ENCODE results near the gene SLC25A41.

The SLC25A41 gene

DNA sequence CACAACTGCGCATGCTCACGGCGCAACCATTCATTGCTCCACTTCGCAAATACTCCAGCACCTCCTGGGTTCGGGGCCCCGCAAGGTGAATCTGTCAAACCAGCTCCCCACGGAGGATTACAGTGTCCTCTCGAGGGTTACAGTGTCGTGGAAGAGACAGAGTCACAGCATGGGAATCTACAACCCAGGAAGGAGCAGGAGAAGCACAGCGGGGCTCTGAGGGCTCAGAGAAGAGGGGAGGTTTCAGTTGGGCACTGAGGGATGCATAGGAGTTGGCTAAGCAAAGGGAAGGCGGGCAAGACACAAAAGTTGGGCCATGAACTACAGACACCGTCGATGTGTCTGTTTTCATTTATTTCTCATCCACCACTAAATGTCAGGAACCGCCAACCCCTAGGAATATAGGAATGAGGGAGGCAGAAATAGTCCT is 39.6 kb downstream of the SLC25A41 start:
- H3K27me3 ChIP-seq (ENCODE audit: insufficient read depth, low read length) = no peaks in the 10 kb centered on the region
- H3K9ac ChIP-seq (ENCODE audit: low read depth, low read length) = peak overlapping the region; percentile 92; the same call in 1 of the 2 replicates
- H3K4me1 ChIP-seq (ENCODE audit: insufficient read depth, low read length) = peaks cover 4% of the 10 kb centered on the region
- H3K36me3 ChIP-seq (ENCODE audit: insufficient read depth, low read depth, low read length) = peaks cover 22% of the 10 kb centered on the region; the same call in 1 of the 2 replicates
- H3K4me3 ChIP-seq (ENCODE audit: low read length) = peak overlapping the region; percentile 98
- H3K9me3 ChIP-seq (ENCODE audit: insufficient read depth, low read depth, low read length) = no peaks in the 10 kb centered on the region
- peak overlapping the region; percentile 22 for H3K27ac ChIP-seq (ENCODE audit: low read length)

DNA sequence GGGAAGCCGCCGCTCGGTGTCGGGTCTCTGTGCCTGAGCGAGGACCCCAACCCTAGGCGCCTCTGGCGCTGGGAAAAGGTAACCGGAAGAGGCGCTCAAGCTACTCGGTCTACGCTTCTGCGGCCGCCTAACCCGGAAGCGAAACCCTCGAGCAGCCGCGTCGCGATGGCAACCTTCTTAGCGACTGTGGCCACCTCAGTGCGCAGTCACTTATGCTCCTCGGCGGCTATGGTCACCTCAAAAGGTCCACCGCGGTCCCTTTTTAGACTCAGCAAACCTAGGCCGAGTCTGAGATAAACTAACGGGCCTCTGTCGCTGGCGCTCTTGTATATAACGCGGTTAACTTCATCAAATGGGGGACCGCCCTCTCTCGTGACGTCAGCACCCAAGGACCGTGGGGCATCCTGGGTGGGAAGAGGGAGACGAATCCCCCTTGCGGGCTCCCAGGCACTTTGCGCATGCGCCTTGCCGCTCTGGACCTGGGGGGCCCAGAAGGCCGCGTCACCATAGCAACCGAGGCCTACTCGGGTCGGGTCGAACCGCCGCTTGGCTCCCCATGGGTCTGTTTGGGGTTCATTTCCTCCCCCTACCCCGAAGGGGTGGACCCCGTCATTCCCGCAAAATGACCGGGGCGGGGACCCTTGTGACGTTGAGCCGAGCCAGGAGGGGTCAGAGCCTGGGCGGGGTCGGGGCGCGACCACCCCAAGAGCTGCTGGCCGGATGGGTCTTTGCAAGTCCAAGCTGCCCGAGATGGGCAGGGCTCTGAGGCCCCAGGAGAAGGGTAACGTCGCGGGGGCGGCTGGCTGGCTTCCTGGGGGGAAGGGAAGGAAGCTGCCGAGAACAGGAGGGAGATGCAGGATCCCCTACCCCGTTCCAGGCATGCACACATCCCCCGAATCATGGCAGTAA is 40.2 kb downstream of the SLC25A41 start, which contains the start of gene GTF2F1:
Gene GTF2F1 (minus strand): TSS at position 91 of the 909 bp plus-strand sequence. CDS start 169 bp downstream, outside the sequence.
- Histone ChIP-seq H3K27ac (ENCODE audit: low read length) (peak within 1 kb of the TSS; percentile 22), H3K9me3 (ENCODE audit: insufficient read depth, low read depth, low read length) (no peaks in the 10 kb centered on the region), H3K27me3 (ENCODE audit: insufficient read depth, low read length) (no peaks in the 10 kb centered on the region), H3K4me3 (ENCODE audit: low read length) (peak within 1 kb of the TSS; percentile 98), H3K36me3 (ENCODE audit: insufficient read depth, low read depth, low read length) (peaks cover 28% of the 10 kb centered on the region), H3K4me1 (ENCODE audit: insufficient read depth, low read length) (peaks cover 4% of the 10 kb centered on the region), H3K9ac (ENCODE audit: low read depth, low read length) (peak within 1 kb of the TSS; percentile 92)

DNA sequence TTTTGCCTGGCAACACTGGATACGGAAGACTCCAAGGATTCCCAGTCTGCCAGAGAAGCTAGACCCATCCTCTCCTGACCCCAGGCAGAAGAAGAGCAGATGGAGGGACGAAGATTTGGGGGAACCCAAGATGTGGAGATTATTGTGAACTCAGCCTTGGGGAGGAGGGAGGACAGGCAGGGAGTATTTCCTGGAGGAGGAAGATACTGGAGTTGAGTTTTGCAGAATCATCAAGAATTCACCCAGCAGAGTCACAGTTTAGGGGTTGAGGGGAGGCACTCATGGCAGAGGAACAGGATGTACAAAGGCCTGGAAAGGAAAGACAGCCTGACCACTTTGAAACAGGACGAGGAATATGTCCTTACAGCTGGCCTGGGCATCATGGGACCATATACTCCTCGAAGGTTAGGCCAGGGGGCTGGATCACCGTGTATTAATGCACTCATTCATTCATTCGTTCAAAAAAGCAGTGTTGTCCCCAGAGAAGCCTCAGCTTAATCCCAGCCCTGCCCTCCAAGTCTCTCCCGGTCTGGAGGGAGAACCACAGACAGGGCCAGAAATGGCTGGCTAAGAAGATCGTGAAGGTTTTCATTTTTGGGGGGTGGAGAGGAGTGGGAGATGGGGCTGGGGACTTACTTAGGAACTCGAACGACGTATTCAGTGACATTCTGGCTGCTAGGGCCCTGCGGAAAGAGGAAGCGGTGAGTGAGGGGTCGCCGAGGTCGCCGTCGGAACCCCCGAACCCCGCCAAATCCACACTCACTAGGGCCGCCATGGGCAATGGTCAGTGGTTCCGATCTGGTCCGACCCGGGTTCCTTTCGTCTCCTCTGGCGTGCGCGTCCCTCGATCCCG is 41.1 kb downstream of the SLC25A41 start:
- Histone ChIP-seq H3K27me3 (ENCODE audit: insufficient read depth, low read length) (no peaks in the 10 kb centered on the region), H3K4me1 (ENCODE audit: insufficient read depth, low read length) (peaks cover 4% of the 10 kb centered on the region), H3K27ac (ENCODE audit: low read length) (no peak overlapping the region), H3K4me3 (ENCODE audit: low read length) (peak overlapping the region; percentile 98), H3K9me3 (ENCODE audit: insufficient read depth, low read depth, low read length) (no peaks in the 10 kb centered on the region), H3K36me3 (ENCODE audit: insufficient read depth, low read depth, low read length) (peaks cover 37% of the 10 kb centered on the region), H3K9ac (ENCODE audit: low read depth, low read length) (peak overlapping the region; percentile 92)

DNA sequence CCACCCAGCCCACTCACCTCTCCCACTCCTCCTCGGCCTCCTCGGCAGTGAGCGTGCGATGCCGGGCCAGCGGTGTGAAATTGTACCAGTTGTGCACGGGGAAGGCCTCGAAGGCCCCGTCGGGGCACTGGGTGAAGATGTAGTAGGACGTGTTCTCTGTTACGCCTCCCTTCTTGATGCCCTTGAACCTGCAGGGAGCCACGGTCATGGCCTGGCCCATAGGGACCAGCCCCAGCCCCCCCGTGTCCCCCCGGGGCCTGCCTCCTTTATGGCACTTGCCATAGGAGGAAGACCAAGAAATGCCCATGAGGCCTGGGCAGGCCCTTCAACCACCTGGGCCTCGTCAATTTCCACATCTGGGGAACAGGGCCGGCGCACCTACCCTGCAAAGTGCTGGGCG is 46.2 kb downstream of the SLC25A41 start:
- H3K4me3 ChIP-seq (ENCODE audit: low read length) = no peak overlapping the region
- H3K4me1 ChIP-seq (ENCODE audit: insufficient read depth, low read length) = peaks cover 3% of the 10 kb centered on the region; the same call in 1 of the 2 replicates
- H3K9me3 ChIP-seq (ENCODE audit: insufficient read depth, low read depth, low read length) = no peaks in the 10 kb centered on the region
- H3K9ac ChIP-seq (ENCODE audit: low read depth, low read length) = no peak overlapping the region
- H3K36me3 ChIP-seq (ENCODE audit: insufficient read depth, low read depth, low read length) = peaks cover 80% of the 10 kb centered on the region
- H3K27ac ChIP-seq (ENCODE audit: low read length) = no peak overlapping the region
- no peaks in the 10 kb centered on the region for H3K27me3 ChIP-seq (ENCODE audit: insufficient read depth, low read length)

DNA sequence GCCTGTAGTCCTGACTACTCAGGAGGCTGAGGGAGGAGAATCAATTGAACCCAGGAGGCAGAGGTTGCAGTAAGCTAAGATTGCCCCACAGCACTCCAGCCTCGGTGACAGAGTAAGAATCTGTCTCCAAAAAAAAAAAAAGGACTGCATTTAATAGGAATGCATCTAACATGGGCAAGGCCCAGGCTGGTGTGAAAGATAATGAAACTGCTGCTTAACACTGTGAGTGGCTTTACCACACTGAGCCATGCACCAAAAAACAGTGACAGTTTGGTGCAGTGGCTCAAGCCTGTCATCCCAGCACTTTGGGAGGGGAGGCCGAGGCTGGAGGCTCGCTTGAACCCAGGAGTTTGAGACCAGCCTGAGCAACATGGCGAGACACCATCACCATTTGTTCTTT is 49.2 kb downstream of the SLC25A41 start:
- Histone ChIP-seq H3K4me3 (ENCODE audit: low read length) (no peak overlapping the region), H3K27me3 (ENCODE audit: insufficient read depth, low read length) (no peaks in the 10 kb centered on the region), H3K9ac (ENCODE audit: low read depth, low read length) (no peak overlapping the region), H3K9me3 (ENCODE audit: insufficient read depth, low read depth, low read length) (no peaks in the 10 kb centered on the region), H3K36me3 (ENCODE audit: insufficient read depth, low read depth, low read length) (peaks cover 91% of the 10 kb centered on the region), H3K27ac (ENCODE audit: low read length) (no peak overlapping the region), H3K4me1 (ENCODE audit: insufficient read depth, low read length) (no peaks in the 10 kb centered on the region)

DNA sequence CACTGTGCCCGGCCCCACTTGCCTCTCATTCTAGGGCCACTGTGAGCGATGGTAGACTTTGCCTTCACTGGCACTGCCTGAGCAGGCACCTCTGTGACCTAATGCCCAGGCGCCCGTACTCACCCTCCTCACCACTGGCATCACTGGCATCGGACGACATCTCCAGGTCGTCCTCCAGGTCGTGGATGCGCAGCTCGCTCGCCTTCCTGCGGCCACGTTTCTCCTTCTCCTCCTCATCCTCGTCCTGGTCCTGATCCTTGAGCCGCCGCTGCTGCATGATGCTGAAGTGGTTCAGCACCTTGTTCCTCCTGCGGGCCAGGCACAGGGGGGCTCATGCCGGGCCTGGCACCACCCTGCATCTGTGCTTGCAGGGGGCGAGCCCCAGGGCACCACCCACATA is 50.4 kb downstream of the SLC25A41 start:
- peaks cover 85% of the 10 kb centered on the region for H3K36me3 ChIP-seq (ENCODE audit: insufficient read depth, low read depth, low read length)
- H3K4me3 ChIP-seq (ENCODE audit: low read length) = no peak overlapping the region
- H3K9me3 ChIP-seq (ENCODE audit: insufficient read depth, low read depth, low read length) = no peaks in the 10 kb centered on the region
- no peak overlapping the region for H3K27ac ChIP-seq (ENCODE audit: low read length)
- H3K9ac ChIP-seq (ENCODE audit: low read depth, low read length) = no peak overlapping the region
- no peaks in the 10 kb centered on the region for H3K4me1 ChIP-seq (ENCODE audit: insufficient read depth, low read length)
- no peaks in the 10 kb centered on the region for H3K27me3 ChIP-seq (ENCODE audit: insufficient read depth, low read length)

DNA sequence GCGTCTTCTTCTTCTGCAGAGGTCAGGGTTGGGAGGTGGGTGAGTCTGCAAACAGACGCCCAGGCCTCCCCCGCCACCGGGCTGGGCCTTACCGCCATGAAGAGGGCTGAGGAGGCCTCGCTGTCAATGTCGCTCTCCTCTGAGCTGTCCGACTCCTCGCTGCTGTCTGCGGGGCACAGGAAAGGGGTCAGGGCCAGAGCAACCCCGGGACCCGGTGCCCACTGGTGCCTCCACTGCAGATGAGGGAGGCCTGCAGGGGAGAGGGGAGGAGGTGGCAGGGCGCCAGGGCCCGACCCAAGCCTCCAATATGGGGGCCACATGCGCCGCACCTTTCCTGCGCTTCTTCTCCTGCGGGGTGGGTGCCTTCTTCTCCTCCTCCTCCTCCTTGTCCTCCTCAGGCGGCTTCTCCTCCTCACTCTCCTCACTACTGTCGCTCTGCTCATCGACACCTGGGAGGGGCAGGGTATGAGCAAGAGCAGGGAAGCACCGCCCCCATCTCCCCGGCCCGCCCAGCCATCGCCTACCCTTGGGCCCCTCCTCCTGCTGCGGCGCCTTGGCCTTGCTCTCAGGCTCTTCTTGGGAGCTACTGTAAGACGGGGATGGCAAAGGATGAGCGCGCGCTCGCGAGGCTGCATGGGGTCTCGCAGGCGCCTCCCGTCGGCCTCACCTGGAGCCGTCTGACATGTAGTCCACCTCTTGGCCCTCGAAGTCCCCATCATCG is 52.4 kb downstream of the SLC25A41 start:
- Histone ChIP-seq H3K27ac (ENCODE audit: low read length) (no peak overlapping the region), H3K4me3 (ENCODE audit: low read length) (no peak overlapping the region), H3K9me3 (ENCODE audit: insufficient read depth, low read depth, low read length) (no peaks in the 10 kb centered on the region), H3K9ac (ENCODE audit: low read depth, low read length) (no peak overlapping the region), H3K36me3 (ENCODE audit: insufficient read depth, low read depth, low read length) (peaks cover 67% of the 10 kb centered on the region), H3K27me3 (ENCODE audit: insufficient read depth, low read length) (no peaks in the 10 kb centered on the region), H3K4me1 (ENCODE audit: insufficient read depth, low read length) (no peaks in the 10 kb centered on the region)

DNA sequence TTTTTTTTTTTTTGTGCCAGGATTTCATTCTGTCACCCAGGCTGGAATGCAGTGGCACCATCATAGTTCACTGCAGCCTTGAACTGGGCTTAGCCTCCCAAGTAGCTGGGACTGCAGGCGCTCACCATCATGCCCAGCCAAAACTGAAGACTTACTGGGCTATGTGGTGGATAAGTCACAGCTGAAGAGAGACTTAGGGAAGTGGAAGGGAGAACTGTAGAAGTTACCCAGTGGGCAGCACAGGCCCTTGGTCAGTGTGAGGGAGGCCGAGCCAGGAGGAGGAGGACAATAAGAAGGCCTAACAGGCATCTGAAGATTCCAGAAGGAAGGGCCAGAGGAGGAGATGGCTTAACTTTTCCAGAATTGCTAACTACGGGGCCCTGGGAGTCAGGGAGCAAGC is 53.8 kb downstream of the SLC25A41 start:
- no peaks in the 10 kb centered on the region for H3K27me3 ChIP-seq (ENCODE audit: insufficient read depth, low read length)
- H3K27ac ChIP-seq (ENCODE audit: low read length) = no peak overlapping the region
- H3K4me1 ChIP-seq (ENCODE audit: insufficient read depth, low read length) = no peaks in the 10 kb centered on the region
- H3K36me3 ChIP-seq (ENCODE audit: insufficient read depth, low read depth, low read length) = peaks cover 55% of the 10 kb centered on the region
- H3K4me3 ChIP-seq (ENCODE audit: low read length) = no peak overlapping the region
- no peaks in the 10 kb centered on the region for H3K9me3 ChIP-seq (ENCODE audit: insufficient read depth, low read depth, low read length)
- no peak overlapping the region for H3K9ac ChIP-seq (ENCODE audit: low read depth, low read length)

DNA sequence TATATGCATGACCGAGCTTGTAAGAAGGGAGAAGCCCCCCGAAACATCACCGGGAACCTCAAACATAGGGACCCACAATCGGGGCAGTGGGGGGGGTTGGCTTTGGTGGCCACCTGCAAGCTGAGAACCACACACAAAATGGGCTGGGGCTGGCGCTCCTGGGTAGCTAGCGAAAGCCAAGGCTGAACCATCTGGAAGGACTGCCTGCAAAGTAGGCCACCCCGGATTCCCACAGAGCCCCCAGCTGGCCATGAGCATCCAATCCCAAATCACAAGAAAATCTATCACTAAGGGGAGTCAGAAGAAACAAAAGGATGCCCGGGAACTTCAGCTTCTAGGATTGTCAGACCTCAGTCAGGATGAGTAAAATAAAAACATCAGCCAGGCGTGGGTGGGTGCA is 55.1 kb downstream of the SLC25A41 start:
- Histone ChIP-seq H3K36me3 (ENCODE audit: insufficient read depth, low read depth, low read length) (peaks cover 51% of the 10 kb centered on the region), H3K27ac (ENCODE audit: low read length) (no peak overlapping the region), H3K27me3 (ENCODE audit: insufficient read depth, low read length) (no peaks in the 10 kb centered on the region)

DNA sequence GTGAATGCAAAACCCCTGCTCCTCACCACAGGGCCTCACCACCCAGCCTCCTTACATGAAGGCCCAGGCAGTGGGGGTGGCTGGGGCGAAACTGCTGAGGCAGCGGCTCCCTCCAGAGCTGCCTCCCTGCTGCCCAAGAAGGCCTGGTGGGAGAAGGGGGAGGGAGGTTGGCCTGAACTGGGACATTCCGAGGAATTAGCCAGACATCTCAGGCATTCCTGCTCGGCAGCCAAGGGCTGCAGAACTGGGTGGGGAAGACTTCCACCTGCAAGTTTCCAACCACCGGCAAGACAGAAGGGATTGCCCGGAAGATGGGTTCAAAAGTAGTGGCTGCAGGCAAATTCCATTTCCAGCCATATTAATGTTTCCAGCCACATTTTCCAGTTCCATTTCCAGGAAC is 55.5 kb downstream of the SLC25A41 start:
- no peaks in the 10 kb centered on the region for H3K27me3 ChIP-seq (ENCODE audit: insufficient read depth, low read length)
- H3K9me3 ChIP-seq (ENCODE audit: insufficient read depth, low read depth, low read length) = no peaks in the 10 kb centered on the region
- H3K4me3 ChIP-seq (ENCODE audit: low read length) = no peak overlapping the region
- peaks cover 46% of the 10 kb centered on the region for H3K36me3 ChIP-seq (ENCODE audit: insufficient read depth, low read depth, low read length)
- H3K4me1 ChIP-seq (ENCODE audit: insufficient read depth, low read length) = no peaks in the 10 kb centered on the region
- H3K27ac ChIP-seq (ENCODE audit: low read length) = no peak overlapping the region
- H3K9ac ChIP-seq (ENCODE audit: low read depth, low read length) = no peak overlapping the region

More for the DNA sequence above, 55.1 kb downstream of the SLC25A41 start:
- Histone ChIP-seq H3K4me3 (ENCODE audit: low read length) (no peak overlapping the region), H3K9me3 (ENCODE audit: insufficient read depth, low read depth, low read length) (no peaks in the 10 kb centered on the region), H3K4me1 (ENCODE audit: insufficient read depth, low read length) (no peaks in the 10 kb centered on the region), H3K9ac (ENCODE audit: low read depth, low read length) (no peak overlapping the region)

DNA sequence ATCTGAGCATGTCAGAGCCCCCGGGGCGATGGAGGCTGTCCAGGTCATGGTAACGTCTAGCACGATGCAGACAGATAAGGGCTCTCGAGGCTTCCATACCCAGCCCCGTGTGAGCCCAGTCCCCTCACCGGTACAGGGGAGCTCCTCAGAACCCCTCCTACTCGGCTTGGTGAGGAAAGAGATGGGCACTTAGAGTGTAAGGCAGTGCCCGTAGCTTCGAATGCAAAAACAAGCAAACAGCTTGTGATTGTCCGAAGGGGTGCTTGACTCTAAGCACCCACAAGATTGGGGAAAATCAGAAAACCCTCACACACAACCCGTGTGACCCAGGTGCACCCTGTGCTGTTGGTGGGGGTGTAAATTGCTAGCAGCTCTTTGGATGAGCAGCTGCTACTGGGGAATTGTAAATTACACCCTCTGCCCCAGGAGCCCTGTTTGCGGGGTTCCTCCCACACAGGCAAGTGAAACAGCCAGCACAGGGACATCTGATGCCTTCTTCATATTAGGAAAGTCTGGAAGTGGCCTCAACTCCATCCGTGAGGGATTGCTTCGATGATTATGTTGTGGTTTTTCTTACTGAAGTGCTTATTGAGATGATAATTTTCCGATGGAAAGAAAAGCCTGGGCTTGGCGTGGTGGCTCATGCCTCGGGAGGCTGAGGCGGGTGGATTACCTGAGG is 56.9 kb downstream of the SLC25A41 start:
- H3K9me3 ChIP-seq (ENCODE audit: insufficient read depth, low read depth, low read length) = no peaks in the 10 kb centered on the region
- H3K27ac ChIP-seq (ENCODE audit: low read length) = no peak overlapping the region
- H3K27me3 ChIP-seq (ENCODE audit: insufficient read depth, low read length) = no peaks in the 10 kb centered on the region
- no peaks in the 10 kb centered on the region for H3K4me1 ChIP-seq (ENCODE audit: insufficient read depth, low read length)
- H3K9ac ChIP-seq (ENCODE audit: low read depth, low read length) = no peak overlapping the region
- H3K36me3 ChIP-seq (ENCODE audit: insufficient read depth, low read depth, low read length) = peaks cover 34% of the 10 kb centered on the region
- no peak overlapping the region for H3K4me3 ChIP-seq (ENCODE audit: low read length)

All from iPS-20b (cell line).